CMK (cell line): Measurements from ENCODE around the gene HENMT1.
A peak's percentile ranks its signal among the peaks of the same experiment; 100 is the strongest.
"Not testable (repeated sequence)": the region's sequence is repeated elsewhere in the genome, so short reads cannot be mapped to it uniquely, and the experiment has no call there.

Source experiments
- DNase-seq: peaks from one replicate; pipeline ENCODE4 v3.0.0-alpha.2; 2010; ENCODE audit warnings: low read depth

HENMT1 gene

GRCh38 chr1:108670131-108670773 is 9.4 kb upstream of the HENMT1 start:
- no peak for DNase-seq

GRCh38 chr1:108669679-108670078 is 8.8 kb upstream of the HENMT1 start:
- DNase-seq, result no peak

- no peak for DNase-seq
These were observed 7.9 kb upstream of the HENMT1 start for GRCh38 chr1:108668777-108669176.

GRCh38 chr1:108667422-108667821 is 6.5 kb upstream of the HENMT1 start:
- DNase-seq, result not testable (repeated sequence)

GRCh38 chr1:108665771-108666170 is 4.9 kb upstream of the HENMT1 start:
- no peak for DNase-seq

- DNase-seq, result no peak
These were observed 4.2 kb upstream of the HENMT1 start for GRCh38 chr1:108665067-108665466.

GRCh38 chr1:108664481-108664880 is 3.6 kb upstream of the HENMT1 start:
- DNase-seq, result no peak

GRCh38 chr1:108663074-108663473 is 2.2 kb upstream of the HENMT1 start:
- no peak for DNase-seq

GRCh38 chr1:108657356-108658080 is 3.4 kb downstream of the HENMT1 start:
- no peak for DNase-seq

- no peak for DNase-seq
These were observed 7.3 kb downstream of the HENMT1 start for GRCh38 chr1:108653431-108654105.

GRCh38 chr1:108646648-108647269 is 14.1 kb downstream of the HENMT1 start:
- peak; percentile 86 for DNase-seq

GRCh38 chr1:108646265-108646647 is 14.6 kb downstream of the HENMT1 start:
- no peak for DNase-seq

- no peak for DNase-seq
These were observed 15.2 kb downstream of the HENMT1 start for GRCh38 chr1:108645564-108646184.

- no peak for DNase-seq
These were observed 15.9 kb downstream of the HENMT1 start for GRCh38 chr1:108644984-108645383.

GRCh38 chr1:108643492-108644335 is 17.2 kb downstream of the HENMT1 start:
- no peak for DNase-seq

- DNase-seq, result not testable (repeated sequence)
These were observed 20.0 kb downstream of the HENMT1 start for GRCh38 chr1:108640863-108641262.

- DNase-seq, result no peak
These were observed 20.9 kb downstream of the HENMT1 start for GRCh38 chr1:108639899-108640560.

GRCh38 chr1:108636876-108637275 is 24.0 kb downstream of the HENMT1 start:
- no peak for DNase-seq

- DNase-seq, result no peak
These were observed 26.4 kb downstream of the HENMT1 start for GRCh38 chr1:108634521-108634920.

- no peak for DNase-seq
These were observed 32.2 kb downstream of the HENMT1 start for GRCh38 chr1:108628665-108629064.

- DNase-seq, result no peak
These were observed 32.9 kb downstream of the HENMT1 start for GRCh38 chr1:108627951-108628350.
